Left kidney (tissue), 8 donors: ENCODE data around the gene ZNF667. TPM values are rescaled to one million over a fixed set of nuclear protein-coding genes. Genes with fewer than 3 reads are reported as not detected.
A peak's percentile ranks its signal among the peaks of the same experiment; 100 is the strongest.

Experiments used
- DNase-seq: peaks from one replicate; pipeline ENCODE4 v3.0.0-alpha.2; 2013
- long read RNA-seq, 8 donors: transcript quantifications; one replicate each; lab custom pipeline, GENCODE V29; 2026
- polyA plus RNA-seq: library from polyadenylated mRNA; unstranded; fragments of 120-200 nt; gene quantifications from one replicate; pipeline ENCODE4 v1.2.1, GENCODE V29; 2013; ENCODE audit not compliant: insufficient read length

ZNF667 gene
- 25.3 TPM for polyA plus RNA-seq
- long read RNA-seq, donor 1, partial matches to known transcripts: 27 of 28 reads
- long read RNA-seq, donor 1, other reads (novel, unspliced or antisense): 0 of 28 reads
- long read RNA-seq, donor 2, partial matches to known transcripts: 28 of 57 reads
- long read RNA-seq, donor 2, other reads (novel, unspliced or antisense): 28 of 57 reads
- long read RNA-seq, donor 3, partial matches to known transcripts: 17 of 18 reads
- long read RNA-seq, donor 3, other reads (novel, unspliced or antisense): 0 of 18 reads
- long read RNA-seq, donor 4, partial matches to known transcripts: 5 of 5 reads
- long read RNA-seq, donor 4, other reads (novel, unspliced or antisense): 0 of 5 reads
- long read RNA-seq, donor 5, partial matches to known transcripts: 13 of 23 reads
- long read RNA-seq, donor 5, other reads (novel, unspliced or antisense): 9 of 23 reads
- long read RNA-seq, donor 6, partial matches to known transcripts: 29 of 36 reads
- long read RNA-seq, donor 6, other reads (novel, unspliced or antisense): 6 of 36 reads
- long read RNA-seq, donor 7, partial matches to known transcripts: 53 of 54 reads
- long read RNA-seq, donor 7, other reads (novel, unspliced or antisense): 0 of 54 reads
- long read RNA-seq, donor 8, partial matches to known transcripts: 24 of 26 reads
- long read RNA-seq, donor 8, other reads (novel, unspliced or antisense): 0 of 26 reads

- peak; percentile 57 for DNase-seq
Observed at GRCh38 chr19:56476651-56477428, at the start of gene ZNF667. TSS of gene ZNF667 (minus strand) at chr19:56477345. CDS start at chr19:56462370, 14,975 bp downstream.

- no peak for DNase-seq
Observed at GRCh38 chr19:56525214-56525860, 48.2 kb upstream of the ZNF667 start.

- DNase-seq: no peak
Observed at GRCh38 chr19:56508290-56508778, 31.2 kb upstream of the ZNF667 start.

GRCh38 chr19:56507446-56508289 is 30.5 kb upstream of the ZNF667 start, which contains the start of gene ZNF471:
TSS of gene ZNF471 (plus strand) at chr19:56507855. CDS start at chr19:56511572, 3,717 bp downstream.
- peak; percentile 98 for DNase-seq

- DNase-seq: no peak
Observed at GRCh38 chr19:56504581-56504980, 27.4 kb upstream of the ZNF667 start.

DNA sequence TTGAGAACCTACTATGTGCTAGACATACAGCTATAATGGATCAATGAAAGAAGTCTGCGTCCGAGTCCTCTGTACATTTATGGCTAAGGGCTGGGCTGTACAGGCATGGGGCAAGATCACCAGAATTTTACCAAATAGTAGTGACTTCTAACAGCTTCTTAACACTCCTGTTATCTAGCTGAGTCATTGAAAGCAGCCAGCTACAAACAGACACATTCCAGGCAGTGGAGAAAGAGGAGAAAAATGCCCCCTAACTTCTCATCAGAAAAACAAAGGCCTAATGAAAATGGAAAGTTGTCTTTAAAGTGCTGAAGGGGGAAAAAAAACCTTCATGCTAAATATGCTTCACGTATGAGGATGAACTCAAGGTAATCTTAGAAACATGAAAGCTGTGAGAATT is 14.3 kb upstream of the ZNF667 start:
- DNase-seq: no peak

- DNase-seq: peak; percentile 90
Observed at GRCh38 chr19:56477429-56478338, 539 bp upstream of the ZNF667 start.

DNA sequence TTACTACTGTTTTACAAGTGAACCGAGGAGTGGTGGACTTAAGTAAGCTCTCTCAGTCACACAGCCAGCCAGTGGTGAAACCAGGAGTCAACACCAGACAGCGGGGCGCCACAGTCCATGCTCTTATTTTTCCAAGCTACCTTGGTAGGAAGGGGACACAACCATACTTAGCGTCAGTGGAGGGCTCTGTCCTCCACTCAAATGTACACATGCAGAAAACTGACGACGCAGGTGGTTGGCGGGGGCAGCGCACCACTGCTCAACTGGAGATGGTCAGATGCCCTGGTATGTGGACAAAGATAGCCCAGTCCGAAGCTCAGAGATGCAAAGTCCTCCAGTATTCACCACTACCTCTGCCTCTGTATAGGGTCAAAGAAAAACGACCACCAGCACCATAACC is 1.1 kb downstream of the ZNF667 start:
- no peak for DNase-seq

GRCh38 chr19:56474308-56474707 is 2.8 kb downstream of the ZNF667 start:
- no peak for DNase-seq

DNA sequence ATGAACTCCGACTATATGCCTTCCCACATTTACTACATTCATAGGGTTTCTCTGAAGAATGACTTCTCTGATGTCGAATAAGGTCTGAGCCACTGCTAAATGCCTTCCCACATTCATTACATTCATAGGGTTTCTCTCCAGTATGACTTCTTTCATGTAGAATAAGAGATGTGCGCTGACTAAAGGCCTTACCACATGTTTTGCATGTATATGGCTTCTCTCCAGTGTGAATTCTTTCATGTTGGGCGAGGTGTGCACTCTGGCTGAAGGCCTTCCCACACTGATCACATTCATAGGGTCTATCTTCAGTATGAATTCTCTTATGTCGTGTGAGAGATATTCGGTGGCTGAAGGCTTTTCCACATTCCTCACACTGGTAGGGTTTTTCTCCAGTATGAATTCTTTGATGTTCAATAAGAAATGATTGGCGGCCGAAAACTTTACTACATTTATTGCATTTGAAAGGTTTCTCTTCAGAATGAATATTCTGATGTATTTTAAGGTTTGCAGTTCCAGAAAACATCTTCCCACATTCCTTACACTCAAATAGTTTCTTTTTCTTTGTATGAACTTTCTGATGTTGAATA is 35.8 kb downstream of the ZNF667 start:
- DNase-seq: no peak

- no peak for DNase-seq
Observed at GRCh38 chr19:56423985-56424353, 53.2 kb downstream of the ZNF667 start.

- no peak for DNase-seq
Observed at GRCh38 chr19:56423276-56423984, 53.7 kb downstream of the ZNF667 start.

DNA sequence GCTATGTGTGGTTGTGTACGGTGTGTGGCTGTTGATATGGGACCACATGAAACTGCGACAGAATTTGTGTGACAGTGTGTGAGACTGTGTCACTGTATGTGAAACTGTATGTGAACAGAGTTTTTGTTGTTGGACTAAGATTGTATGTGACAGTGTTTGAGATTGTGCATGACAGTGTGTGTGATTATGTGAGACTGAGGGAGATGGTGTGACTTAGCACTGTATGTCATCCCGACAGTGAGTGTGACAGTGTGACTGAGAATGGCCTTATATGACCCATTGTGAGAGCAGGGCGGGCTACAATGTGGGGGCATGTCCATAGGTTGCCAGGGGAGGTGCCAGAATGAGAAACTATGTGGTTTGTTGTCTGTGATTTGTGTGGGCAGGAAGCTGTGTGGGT is 72.1 kb downstream of the ZNF667 start:
- no peak for DNase-seq

DNA sequence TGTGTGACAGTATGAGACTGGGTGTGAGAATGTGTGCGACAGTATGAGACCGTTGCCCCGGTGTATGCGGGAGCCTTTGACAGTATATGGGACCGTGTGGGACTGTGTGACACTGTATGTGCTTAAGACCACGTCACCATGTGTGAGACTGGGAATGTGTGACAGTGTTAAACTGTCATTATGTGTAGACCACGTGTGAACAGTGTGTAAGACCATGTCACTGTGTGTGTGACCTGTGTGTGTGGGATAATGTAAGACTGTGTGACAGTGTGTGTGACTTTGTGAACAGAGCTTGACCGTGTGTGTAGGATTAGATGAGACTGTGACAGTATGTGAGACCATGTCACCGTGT is 72.5 kb downstream of the ZNF667 start:
- DNase-seq: no peak

DNA sequence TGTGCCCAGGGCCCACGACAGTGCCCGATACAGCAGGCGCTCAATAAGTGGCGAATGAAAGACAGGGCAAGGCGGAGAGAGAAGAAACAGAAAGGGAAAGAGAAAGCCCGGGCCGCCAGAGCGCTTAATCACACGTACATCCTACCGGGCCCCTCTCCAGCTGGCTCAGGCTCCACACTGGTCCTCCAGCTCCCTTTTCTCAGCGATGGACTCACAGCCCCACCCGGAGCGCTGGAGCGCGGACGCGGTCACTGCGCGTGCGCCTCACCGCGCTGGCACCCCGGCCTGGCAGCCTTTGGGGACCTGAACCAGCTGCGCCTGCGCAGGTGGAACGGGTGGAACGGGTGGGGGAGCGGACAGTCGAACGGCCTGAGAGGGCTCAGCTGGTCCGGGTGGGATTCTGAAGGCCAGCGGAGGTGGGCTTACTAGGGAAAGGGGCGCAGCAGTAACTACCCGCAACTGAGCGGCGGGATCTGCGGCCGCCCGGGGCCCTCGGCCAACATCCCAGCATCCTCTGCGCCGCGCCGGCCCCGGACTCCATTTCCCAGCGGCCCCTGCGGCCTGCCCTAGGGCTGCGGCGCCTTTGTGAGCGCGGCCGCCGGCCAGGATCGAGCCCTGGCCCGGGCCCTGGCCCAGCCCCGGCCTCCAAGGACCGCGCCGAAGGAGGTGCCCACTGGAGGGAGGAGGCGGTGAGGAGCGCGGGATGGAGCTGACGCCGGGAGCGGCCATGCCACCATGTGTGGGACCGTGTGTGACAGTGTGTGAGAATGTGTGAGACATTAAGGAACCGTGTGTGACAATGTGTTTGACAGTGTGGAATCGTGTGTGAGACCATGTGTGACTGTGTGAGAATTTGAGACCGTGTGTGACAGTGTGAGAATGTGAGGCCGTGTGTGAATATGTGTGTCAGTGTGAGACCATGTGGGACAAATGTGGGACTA is 73.1 kb downstream of the ZNF667 start, which contains the start of gene ZNF583:
Gene ZNF583 (plus strand): TSS at position 569 of the 941 bp plus-strand sequence. CDS start 2,783 bp downstream, outside the sequence.
- DNase-seq: peak; percentile 96

- DNase-seq: no peak
Observed at GRCh38 chr19:56403261-56403660, 73.9 kb downstream of the ZNF667 start.

DNA sequence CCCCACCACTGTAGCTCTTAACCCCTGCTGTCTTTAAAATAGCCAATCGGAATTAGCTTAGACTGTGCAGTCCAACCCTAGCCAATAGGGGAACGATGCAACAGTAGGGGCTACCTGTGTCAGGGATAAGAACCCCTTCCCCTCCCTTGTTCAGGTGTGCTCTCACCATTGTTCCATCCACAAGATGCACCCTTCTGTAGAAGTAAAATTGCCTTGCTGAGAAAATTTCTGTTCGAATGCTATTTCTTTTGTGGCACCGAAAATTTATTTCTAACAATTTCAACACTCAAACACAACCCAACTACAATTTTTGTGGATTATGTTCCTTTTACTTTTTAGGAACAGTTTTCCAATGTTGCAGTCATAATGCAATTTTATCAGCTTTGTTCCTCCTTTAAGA is 76.7 kb downstream of the ZNF667 start:
- DNase-seq: no peak
